ENCODE measurements around the gene CAMKV. TPM values are rescaled to one million over a fixed set of nuclear protein-coding genes. Genes with fewer than 3 reads are reported as not detected.

The CAMKV gene
- total RNA-seq, result not detected in 2 replicates

DNA sequence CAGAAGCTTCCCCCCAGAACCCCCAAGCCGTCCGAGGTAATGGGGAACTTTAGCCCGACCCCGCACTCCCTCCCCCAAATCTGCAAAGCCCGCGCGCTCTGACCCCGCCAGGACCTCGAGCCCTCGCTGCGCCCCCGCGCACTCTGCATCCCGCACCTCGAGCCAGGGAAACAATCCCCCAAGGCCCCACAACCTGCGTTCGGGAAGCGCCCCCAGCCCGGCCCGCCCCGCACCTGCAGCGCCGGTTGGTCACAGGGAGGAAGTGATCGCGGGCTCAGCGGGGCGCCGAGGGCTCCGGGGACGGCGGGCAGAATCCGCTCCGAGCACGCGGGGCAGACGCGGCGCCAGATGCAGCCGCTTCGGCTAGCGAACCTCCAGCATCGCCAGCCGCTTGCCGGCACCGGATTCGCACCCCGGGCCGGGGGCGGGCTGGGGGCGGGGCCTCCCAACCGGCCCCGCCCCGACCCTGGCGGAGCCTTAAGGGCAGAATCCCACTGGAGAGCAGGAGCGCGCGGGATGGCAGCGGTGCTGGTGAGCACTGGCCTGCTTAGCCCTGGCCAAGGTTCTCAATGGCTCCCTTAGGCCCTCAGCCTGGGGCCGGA is at the start of gene CAMKV:
Gene CAMKV (minus strand): TSS at position 382 of the 602 bp plus-strand sequence. CDS start 7,518 bp downstream, outside the sequence.

DNA sequence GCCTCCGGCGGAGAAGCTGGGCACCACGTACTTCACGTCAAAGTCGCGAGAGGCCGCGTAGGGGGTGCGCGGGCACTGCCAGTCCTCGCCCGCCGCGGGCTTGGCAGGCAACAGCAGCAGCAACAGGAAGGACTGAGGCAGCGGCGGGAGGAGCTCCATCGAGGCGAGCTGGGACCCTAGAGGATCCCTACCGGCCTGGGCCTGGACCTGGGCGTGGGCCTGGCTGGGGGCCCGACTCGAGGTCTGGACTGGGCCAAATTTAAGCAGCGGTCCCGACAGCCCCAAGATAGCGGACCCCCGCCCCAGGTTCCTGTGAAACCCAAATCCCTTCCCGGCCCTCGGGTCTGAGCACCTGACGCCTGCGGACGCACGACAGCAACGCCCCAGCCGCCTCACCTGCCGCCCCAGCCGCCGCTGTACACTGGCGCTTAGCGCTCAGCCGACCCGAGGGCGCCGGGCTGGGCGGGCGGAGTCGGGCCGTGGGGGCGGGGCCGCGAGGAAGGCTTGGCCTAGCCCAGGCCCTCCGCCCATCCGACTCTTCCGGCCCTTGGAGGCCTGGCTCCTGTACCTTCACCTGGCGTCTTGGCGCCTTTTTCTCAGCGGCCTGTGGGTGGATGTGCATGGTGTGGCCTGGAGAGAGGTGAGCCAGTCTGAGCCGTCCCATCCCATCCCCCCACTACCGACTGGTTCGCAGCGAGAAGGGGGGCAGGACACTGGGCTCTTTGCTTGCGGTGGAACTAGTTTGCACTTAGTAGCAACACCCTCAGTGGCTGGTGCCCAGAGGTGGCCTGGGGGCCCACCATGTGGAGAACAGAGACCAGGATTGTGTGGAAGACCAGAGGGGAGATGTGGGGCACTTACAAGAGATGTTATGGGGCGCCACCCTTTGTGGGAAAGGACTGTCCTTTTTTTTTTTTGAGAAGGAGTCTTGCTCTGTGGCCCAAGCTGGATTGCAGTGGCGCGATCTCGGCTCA is 34.0 kb upstream of the CAMKV start, which contains the start of gene MST1R:
Gene MST1R (minus strand): TSS at position 423 of the 974 bp plus-strand sequence. CDS start 264 bp downstream, at position 159.

GRCh38 chr3:49856181-49857005 is 13.3 kb downstream of the CAMKV start, which contains the start of gene TRAIP:
TSS of gene TRAIP (minus strand) at chr3:49856564. CDS start at chr3:49856453, 111 bp downstream.

DNA sequence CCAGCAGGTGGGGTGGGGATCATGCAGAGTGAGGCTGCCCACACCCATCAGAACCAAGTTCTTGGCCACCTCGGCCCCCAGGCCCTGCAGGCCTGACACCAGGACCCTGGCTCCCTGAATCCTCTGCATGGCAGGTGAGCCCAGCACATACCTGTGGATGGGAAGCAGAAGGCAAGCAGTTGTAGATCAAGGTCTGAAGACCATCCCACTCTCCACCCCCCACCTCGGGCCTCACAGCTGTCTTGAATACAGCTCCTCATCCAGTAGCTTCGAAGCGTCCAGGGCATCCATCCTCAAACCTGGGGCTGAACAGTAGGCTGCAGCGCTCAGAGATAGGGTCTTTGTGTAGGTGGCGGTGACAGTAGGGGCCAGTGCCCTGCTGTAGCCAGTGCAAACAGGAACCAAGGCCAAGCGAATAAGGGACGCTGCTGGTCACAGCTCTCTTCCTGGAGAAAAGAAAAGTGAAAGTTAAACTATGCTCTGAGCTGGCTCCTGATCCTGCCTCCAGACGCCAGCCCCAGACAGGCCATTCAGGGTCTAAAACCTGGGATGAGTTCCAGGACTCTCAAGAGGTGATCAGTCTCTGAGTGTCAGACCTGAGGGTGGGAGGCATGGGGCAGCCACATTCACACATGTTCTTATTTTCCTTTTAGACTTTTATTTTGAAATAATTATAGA is 56.1 kb downstream of the CAMKV start, which contains the start of gene UBA7:
Gene UBA7 (minus strand): TSS at position 457 of the 678 bp plus-strand sequence. CDS start 166 bp downstream, at position 291.

Small RNA genes lying within 50 kb of the gene (small RNA-seq; reads per million reads assigned to genes)
- gene RN7SL217P, result not detected

Other genes starting within 250 kb of the CAMKV start
- gene APEH, start 195.6 kb downstream of the CAMKV start, total RNA-seq, result 70.7 and 85.2 TPM in 2 replicates
- 3.1 and 3.6 TPM in 2 replicates for gene MST1, start 180.4 kb downstream of the CAMKV start, total RNA-seq
- gene RNF123, start 180.3 kb downstream of the CAMKV start, total RNA-seq, result 12.4 and 16.3 TPM in 2 replicates
- gene AMIGO3, start 150.2 kb downstream of the CAMKV start, total RNA-seq, result 0.32 TPM in 1 of 2 replicates, not detected in the other
- gene GMPPB, start 146.0 kb downstream of the CAMKV start, total RNA-seq, result 20.6 and 22.3 TPM in 2 replicates
- 39.3 and 40.9 TPM in 2 replicates for gene IP6K1, start 83.4 kb downstream of the CAMKV start, total RNA-seq
- 0.13 TPM in 1 of 2 replicates, not detected in the other for gene CDHR4, start 70.0 kb downstream of the CAMKV start, total RNA-seq
- gene INKA1, start 66.6 kb downstream of the CAMKV start, total RNA-seq, result 2.5 and 2.8 TPM in 2 replicates
- gene UBA7, start 56.0 kb downstream of the CAMKV start, total RNA-seq, result 49.7 and 53.4 TPM in 2 replicates
- 2.1 and 3.1 TPM in 2 replicates for gene TRAIP, start 13.3 kb downstream of the CAMKV start, total RNA-seq
- 0.97 and 1.3 TPM in 2 replicates for gene MST1R, start 34.0 kb upstream of the CAMKV start, total RNA-seq
- gene MON1A, start 59.9 kb upstream of the CAMKV start, total RNA-seq, result 9.7 and 10.1 TPM in 2 replicates
- gene RBM6, start 70.2 kb upstream of the CAMKV start, total RNA-seq, result 66.6 and 68.1 TPM in 2 replicates
- 160 TPM in 2 replicates for gene RBM5, start 219.0 kb upstream of the CAMKV start, total RNA-seq